GM21423 (cell line): Measurements from ENCODE around the gene TMEM212.

ENCODE experiments used
- ATAC-seq: cut with Tn5 transposase; IDR thresholded peaks from one replicate; pipeline ENCODE4 v1.9.1; 2021; ENCODE audit warnings: mild to moderate bottlenecking, moderate library complexity; ENCODE audit not compliant: unreplicated experiment

Gene TMEM212

DNA sequence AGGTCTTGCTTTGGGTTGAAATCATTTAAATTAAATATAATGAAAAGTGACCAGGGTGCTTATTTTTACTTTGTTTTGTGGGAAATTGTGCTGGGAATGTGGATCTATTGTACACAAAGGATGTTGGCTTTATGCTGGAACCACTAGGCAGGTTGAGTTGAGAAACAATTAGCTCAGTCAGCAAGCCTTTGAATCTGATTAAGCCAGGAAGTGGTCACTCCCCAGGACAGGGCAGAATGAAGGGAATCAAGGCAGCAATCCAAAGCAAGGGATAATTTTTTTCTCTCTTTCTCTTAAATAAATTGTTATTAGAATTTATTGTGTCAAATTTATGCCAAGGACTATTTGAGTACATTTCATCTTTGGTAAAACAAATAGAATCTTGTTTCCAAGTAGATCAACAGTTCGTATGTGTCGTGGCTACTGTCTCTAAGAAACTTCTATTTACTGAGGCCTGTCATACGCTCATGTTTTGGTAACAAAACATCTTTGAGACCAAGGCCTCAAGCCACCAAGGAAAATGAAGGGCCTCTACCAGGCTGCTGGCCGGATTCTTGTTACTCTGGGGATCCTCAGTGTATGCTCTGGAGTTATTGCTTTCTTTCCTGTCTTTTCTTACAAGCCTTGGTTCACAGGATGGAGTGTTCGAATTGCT, at the start of gene TMEM212:
TMEM212 (plus strand) TSS at position 486 of the 655 bp plus-strand sequence; CDS start at position 521, 35 bp downstream.
- no peak for ATAC-seq

DNA sequence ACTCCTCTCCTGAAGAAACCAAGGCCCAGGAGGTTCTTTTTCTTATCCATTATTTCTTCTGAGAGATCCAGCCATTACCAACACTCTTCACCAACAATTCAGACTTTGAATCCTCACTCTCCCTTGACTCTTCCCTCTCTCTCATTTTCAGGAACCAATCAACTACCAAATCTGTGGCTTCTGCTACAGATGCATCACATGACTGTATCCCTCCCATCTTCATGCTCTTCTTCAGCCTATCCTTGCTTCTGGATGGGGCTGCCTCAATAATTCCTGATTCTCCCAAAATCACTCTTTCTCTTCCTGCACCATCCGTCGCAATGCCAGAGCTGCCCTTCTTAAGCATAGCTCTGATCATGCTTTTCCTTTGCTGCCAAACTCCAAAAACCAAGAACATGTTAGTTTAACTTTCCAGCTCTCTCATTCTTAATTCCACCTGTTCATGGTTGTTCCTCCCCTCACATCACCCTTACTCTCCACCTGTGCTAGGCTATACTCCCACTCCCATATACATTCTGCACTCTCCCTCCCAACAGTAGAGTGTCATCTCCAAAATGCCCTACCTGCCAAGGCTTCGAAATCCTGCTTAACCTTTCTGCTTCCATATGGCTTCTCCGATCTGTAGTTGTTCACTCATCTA, 46.4 kb upstream of the TMEM212 start:
- no peak for ATAC-seq

DNA sequence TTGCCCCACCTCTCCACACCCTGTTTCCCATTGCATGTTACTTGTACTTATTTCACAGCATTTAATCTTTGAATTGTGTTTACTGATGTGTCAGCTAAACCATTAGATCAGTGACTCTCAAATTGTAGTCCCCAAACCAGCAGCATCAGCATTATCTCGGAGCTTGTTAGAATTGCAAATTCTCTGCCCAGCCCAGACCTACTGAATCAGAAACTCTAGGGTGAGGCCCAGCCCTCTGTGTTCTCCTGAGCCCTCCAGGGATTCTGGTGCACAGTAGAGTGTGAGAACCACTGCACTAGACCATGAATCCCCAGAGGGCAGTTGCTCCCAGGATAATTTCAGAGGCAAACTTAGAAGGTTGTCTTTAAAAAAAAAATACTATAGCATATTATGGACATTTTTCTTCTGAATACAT, 45.9 kb upstream of the TMEM212 start:
- ATAC-seq = peak; percentile 85

DNA sequence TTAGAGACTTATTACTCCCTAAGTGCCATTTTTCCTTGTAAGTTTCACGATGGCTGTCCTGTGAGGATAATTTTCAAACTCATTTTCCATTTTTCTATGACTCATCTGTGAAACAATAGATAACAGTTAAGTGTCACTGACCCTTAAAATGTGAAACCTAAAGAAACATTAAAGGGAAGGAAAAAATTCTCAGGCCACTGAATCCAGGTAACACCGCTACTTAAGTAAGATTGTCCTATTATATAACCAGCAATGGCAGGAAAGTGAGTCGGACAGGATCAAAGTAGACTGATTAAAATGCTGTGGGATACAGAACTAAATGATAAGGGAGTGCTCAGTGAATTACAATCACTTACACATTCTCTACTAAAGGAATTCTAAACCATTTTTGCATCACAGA, 45.3 kb upstream of the TMEM212 start:
- no peak for ATAC-seq

DNA sequence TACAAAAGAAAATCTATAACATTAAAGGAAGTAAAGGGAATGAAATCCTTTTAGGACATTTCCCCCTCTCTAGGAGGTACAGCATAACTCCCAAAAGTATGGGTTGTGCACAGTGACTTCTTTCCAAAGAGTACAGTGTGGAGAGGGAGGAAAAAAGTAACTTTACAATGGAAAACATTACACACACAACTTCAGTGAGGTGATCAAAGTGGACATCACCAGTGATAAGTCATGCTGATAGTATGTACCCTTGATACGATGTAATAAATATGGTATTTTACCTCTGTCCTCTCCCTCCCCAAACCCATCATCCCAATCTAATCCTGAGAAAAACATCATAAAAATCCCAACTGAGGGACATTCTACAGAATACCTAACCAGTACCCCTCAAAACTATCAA, 43.6 kb upstream of the TMEM212 start:
- ATAC-seq = no peak

DNA sequence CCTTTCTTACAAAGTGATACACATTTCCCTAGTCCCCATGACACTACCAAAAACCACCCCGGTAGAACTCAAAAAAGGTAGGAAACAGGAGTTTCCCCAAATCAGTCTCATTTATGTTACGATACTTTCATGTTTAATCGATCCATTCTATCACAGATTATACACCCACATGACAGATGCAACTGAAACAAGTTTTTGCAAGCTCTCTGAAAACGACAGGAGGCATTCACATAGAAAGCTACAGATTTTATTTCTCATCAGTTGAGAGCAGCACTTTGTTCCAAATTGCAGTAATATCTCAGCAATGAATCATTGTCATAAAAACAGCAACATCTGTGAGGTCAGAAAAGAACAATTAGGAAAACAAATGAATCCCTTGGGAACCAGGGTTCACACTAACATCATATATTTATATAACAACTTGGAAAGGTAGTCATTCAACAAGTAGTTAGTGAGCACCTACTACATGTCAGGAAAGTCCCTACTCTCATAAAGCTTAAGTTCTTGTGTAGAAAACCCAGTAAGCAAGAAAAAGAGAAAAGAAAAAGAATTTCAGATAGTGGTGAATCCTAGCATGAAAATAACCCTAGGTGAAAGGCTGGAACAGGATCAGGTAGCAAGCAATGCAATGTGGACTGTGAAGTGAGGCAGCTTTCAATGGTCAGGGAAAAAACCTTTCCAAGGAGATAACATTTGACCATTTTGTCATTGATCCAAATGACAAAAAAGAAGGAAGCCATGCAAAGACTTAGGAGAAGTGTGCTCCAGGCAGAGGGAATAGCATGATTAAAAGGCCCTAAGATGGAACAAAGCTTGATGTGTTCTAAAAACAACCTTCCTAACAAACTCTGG, 41.2 kb upstream of the TMEM212 start:
- ATAC-seq = no peak

DNA sequence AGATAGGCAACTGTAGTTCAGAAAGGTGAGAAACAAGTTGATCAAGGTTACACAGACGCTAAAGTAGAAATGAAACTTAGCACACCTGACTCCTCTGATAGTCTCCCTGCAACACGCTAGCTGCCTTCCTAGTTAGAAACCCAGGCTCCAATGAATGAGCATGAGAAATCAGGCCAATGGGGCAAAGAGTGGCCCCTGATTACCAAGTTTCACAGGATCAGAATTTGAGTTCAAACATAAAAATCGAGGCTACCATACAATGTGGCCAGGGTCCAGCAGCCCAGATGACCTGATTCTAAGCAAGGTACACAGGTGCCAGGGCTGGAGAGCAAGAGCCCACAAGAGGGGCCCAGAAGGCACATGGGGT, 40.6 kb upstream of the TMEM212 start:
- ATAC-seq = peak; percentile 35

DNA sequence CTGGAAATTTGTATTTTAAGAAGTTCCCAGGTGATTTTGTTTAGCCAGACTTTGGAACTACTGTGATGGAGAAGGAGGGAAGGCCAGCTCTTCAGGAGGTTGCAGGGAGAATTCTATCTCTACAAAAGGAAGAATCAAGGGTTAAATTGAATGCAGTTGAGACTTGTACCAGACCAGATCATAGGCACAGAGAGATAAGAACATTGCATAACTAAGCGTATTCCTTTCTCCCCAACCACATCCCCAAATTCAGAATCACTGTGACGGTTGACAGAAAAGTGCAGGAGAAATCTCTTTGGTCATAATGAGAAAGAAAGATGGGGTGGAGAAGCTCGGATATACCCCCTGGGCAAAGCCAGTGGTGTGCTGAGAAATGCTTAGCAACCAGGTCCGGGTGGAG, 40.1 kb upstream of the TMEM212 start:
- ATAC-seq = no peak

DNA sequence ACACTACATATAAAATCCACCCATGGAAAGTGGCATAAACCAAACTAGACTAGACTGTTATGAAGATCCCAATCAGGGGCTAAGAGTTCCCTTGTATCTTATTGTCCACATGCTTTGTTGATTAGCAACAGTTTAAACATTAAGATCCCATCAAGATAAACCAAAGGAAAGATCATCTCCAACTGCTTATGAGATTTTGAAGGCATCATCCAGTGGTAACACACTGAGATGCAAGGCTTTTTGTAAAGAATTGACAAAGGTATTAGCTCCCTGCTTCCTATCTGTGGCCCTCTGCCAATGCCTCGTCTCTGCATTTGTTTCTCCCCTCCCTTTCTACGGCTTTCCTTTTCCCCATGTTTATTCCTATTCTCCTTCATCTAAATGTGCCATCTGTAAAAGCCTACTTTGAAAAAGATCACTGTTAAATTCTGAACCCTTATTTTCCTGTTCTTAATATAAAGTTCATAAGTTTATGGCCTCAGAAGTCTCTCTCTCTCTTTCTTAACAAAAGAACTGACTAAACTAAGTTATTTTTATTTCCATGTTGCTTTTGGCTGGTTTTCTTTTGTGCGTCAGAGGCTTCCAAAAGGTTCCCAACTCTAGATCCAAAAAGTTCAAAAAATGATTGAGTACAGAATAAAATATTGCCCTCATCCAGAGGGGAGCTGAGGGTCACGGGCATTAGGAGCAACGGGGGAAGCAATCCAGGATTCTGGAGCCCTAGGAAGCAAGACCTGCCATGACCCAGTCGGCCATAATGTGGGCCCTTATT, 38.3 kb upstream of the TMEM212 start:
- no peak for ATAC-seq

DNA sequence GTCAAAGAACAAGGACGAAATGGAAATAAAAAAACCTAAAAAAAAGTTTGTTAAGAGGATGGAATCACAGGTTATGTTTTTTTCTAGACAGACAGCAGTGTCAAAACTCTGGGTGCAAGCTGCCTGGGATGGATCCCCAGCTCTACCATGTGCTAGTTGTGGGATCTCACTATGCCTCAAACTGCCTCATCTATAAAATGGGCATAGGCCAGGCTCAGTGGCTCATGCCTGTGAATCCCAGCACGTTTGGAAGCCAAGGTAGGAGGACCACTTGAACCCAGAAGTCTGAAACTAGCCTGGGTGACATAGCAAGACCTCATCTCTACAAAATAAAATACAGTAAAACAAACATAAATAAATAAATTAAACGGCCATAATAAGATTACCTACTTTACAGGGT, 37.5 kb upstream of the TMEM212 start:
- ATAC-seq = no peak

DNA sequence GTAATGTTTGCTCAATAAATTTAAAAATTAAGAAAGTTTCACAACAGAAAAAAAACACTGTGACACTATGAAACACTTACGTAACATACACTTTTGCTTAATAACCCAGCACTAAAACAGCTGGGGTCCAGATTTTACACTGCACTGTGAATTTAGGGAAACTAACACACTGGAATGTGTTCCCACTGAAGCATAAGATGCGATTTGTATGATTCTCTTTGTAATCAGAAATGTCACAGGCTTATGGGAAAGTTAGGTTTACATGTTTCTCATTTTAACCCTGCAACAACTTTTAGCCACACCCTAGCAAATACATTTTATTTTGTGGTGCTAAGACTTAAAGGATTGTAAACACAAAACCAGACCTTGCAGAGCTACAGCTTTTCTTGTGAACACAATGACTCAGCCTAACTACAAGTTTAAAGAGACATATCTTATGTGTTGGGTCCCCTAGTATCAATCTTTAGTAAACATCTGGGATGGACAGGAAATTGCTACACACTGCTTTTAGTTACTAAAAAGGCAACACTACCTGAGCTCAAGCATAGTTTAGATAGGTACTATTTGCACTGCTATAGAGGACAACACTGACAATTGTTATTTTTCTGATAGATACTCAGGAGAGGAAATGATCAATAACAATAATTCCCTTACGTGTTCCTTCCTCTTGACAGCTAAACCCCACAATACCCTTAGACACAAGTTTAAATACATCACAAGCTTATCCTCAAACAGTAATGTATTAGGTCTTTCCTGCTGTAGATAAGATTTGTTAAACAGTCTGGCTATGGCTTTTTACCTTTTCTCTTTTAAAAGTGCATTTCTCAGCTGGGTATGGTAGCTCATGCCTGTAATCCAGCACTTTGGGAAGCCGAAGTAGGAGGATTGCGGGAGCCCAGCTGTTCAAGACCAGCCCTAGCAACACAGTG, 36.7 kb upstream of the TMEM212 start:
- ATAC-seq = no peak

DNA sequence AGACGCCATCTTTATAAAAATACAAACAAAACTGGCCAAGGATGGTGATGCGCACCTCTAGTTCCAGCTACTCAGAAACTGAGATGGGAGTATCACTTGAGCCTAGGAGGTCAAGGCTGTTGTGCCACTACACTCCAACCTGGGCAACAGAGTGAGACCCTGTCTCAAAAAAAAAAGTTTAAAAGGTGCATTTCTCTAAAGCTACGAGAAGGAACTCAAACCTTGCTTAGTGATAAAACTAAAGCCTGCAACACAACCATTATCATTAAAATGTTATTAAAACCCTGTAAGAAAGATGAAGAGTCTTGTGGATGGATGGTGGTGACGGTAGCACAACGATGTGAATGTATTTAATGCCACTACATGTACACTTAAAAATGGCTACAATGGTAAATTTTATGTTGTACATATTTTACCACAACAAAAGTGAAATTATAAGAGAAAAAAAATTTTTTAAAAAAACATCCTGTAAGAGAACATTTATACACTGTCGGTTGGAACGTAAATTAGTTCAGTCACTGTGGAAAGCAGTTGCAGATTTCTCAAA, 35.9 kb upstream of the TMEM212 start:
- ATAC-seq = no peak

DNA sequence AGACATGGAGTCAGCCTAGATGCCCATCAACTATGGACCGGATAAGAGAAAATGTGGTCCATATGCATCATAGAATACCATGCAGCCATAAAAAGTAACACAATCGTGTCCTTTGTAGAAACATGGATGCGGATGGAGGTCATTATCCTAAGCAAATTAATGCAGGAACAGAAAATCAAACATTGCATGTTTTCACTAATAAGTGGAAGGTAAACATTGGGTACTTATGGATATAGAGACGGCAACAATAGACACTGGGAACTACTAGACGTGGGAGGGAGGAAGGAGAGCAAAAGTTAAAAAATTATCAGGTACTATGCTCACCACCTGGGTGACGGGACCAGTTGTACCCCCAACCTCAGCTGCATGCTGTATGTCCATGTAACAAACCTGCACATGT, 35.3 kb upstream of the TMEM212 start:
- ATAC-seq = no peak

DNA sequence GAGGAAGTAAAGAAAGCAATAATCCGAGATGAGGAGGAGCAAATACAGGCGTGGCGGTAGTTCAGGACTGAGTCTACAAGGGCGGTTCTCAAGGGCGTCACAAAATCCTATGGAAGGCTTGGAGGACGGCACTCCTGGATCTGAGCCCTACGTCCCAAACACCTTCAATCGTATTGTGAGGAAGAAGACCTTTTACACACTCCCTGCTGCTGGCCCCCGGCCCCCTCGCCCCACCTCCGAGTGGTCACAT, 33.6 kb upstream of the TMEM212 start:
- peak; percentile 28 for ATAC-seq

DNA sequence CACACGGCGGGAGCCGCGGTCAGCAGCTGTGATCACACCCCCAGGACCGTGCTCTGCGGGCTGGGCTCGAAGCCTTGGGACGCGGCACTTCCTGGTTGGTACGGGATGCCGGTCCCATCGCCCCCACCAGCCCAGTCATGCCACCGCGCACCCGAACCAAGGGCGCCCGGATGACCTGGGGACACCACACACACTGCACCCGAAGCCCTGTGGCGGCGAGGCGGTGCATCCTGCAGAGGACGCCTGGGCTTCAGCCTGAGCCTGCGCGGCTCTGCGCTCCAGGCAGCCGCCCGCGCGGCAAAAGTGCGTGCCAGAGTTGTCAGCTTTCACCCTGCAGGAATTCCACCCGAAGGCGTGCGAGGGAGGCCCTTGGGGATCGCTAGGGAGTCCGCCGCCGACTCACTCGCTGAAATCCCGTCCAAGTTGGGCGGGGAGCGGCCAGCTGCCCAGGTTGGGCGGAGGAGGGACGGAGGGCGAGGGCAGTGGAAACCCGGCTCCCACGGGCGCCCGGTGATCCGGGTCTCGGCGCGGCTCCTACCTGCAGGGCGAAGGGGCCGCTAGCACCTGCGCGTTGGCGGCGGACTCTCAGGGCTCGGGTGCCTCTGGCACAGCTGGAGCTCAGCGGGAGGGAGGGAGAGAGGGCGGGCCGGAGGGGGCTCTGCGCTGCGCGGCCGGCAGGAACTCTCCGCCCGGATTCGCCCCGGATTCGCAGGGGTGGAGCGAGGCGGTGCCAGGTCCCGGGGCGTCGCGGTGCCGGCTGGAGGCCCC, 33.1 kb upstream of the TMEM212 start, which contains the start of gene PLD1:
PLD1 (minus strand) TSS at position 623 of the 768 bp plus-strand sequence. CDS start 72,432 bp downstream, outside the sequence.
- peak; percentile 58 for ATAC-seq

DNA sequence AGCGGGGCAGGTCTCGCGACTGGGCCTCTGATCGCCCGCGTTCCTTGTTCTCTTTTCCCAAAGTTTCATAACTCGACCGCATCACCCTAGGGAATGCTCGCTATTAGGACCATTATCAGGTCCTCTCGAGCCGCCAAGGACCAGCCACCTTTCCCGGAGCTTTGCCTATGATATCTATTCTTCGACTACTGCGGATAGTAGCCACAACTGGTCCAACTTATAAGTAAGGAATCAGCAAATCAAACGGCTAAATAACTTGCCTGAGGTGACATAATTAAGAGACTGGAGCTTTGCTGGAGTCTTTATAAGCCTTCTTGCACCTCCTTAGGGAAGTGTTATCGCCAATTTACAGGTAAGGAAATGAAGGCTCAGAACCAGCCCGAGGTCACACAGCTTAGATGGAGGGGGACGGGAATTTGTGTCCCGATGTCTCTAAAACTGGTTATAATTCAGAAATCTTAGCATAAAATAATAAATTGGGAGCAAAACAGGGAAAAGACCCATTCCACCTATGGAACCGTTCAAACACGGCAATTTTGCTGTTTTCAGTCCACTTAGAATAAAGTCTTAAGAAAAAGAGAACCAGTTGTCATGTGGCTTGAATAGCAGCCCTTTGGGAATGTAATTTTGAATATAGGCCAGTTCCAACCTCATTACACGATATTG, 32.4 kb upstream of the TMEM212 start:
- ATAC-seq = no peak

DNA sequence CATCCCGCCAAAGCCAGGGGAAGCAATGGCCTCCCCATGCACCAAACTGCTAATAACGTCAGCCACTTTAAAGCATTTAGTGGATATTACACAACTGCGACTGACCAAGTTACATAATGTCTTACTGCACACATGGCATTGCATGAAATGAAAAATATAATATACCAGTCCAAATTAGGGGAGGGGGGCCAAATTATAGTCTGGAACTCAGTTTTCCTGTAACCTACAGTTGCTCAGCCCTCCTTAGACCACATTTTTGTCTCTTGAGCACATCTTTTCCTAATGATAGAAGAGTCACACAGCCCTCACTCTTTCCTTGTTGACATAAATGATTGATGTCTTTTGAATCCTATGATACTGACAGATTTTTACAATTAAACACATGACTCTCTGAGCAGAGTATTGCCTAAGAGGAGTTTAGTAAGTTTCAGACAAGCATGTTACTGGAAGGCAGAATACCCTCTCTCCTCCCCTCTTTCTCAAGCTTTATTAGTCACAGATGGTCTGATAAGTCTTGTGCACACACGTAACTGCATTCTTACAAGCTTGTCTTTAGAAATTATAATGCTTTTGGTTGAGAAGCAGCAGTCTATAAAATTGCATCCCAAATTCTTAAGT, 31.7 kb upstream of the TMEM212 start:
- ATAC-seq = no peak

DNA sequence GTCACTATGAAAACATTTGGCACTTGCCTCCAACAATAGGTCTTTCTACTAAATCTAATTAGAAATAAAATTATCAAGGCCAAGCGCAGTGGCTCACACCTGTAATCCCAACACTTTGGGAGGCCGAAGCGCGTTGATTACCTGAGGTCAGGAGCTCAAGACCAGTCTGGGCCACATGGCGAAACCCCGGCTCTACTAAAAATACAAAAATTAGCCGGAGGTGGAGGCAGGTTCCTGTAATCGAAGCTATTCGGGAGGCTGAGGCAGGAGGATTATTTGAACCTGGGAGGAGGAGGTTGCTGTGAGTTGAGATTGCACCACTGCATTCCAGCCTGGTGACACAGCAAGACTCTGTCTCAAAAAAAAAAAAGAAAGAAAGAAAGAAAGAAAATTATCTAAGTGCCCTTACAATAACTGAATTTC, 31.2 kb upstream of the TMEM212 start:
- ATAC-seq = no peak
